HG02798 (cell line): ENCODE measurements around the gene FHL5.
"Not testable (repeated sequence)": the region's sequence is repeated elsewhere in the genome, so short reads cannot be mapped to it uniquely, and the experiment has no call there.

ENCODE experiments used
- ATAC-seq: cut with Tn5 transposase; IDR thresholded peaks from one replicate; pipeline ENCODE4 v1.9.1; 2021; ENCODE audit warnings: mild to moderate bottlenecking; ENCODE audit not compliant: unreplicated experiment, poor library complexity

The FHL5 gene

DNA sequence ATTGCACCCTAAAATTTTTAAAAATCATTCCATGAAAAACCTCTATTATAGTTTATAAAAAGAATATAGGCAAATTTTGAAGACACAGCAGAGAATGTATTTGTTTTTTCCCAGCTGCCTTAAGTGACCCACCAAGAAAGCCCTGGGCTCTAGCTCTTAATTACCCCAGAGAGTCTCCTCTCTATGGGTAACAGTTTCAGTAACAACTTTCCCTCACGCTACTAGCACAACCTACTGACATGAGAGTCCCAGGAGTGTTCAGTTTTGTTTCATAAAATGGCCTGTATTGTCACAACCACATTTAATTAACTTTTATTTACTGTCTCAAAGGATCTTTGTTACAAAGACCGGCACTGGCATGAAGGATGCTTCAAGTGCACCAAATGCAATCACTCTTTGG lies 41.5 kb downstream of the FHL5 start:
- ATAC-seq: no peak

DNA sequence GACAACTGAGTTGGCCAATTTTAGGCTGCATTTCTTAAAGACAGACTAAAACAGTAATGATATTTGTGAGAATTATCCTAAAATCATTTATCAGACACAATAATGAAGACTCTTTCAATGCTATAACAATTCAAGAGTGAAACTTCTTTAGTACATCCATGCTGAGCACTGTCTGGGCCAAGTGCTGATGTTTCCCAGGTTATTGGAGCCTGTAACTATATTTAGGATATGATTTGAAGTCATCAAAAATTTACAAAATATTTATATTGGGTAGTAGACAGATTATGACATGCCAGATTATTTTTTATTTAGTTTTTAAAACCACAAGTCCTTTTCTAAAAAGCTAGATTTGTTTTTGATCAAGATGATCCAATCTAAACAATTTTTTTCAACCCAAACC lies 45.1 kb downstream of the FHL5 start:
- no peak for ATAC-seq

DNA sequence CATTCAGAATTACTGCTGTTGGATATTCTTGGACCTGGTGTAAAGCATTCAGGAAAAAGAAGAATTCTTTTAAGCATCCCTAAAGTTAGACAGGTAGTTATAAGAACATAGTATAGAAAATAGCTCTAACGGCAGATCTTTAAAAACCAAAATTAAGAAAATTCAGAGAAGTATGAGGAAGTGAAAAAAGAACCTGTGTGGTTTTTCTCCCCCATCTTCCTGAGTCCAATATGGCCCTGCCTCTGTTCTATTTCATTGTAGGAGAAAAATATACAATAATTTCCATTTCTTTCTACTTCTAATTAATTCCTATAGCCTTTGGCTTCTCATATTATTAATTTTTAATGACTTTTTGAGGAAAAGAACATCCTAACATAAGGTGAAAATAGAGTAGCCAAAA lies 47.1 kb downstream of the FHL5 start:
- ATAC-seq: peak; percentile 50

DNA sequence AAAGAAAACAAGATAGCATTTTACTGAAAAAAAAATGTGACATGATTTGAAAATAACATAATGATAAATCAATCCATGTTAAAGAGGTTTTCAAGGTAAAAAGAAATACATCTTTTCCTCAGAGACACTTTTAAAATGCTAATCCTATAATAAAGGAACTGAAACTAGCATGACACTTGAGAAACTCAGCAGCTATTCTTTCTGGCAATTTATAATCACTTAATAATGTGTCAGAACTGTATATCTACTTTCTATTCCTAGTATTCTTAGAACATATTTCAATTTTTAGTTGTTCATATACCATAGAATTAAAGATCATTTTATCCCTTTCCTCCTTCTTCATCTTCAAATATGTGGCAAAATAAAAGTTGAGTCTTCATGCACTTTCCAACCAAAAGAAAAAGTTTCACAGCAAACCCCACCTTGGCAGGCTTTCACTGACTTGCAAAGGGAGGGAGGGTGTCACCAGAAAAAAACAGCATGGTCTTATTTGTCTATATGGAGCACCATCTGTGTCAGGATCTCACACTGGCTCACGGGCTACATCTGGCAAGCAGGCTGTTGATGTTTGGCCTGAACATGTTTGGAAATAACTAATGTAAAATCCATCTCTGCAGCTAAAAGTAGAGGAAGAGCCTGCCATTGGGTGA lies 48.5 kb downstream of the FHL5 start:
- peak; percentile 78 for ATAC-seq

DNA sequence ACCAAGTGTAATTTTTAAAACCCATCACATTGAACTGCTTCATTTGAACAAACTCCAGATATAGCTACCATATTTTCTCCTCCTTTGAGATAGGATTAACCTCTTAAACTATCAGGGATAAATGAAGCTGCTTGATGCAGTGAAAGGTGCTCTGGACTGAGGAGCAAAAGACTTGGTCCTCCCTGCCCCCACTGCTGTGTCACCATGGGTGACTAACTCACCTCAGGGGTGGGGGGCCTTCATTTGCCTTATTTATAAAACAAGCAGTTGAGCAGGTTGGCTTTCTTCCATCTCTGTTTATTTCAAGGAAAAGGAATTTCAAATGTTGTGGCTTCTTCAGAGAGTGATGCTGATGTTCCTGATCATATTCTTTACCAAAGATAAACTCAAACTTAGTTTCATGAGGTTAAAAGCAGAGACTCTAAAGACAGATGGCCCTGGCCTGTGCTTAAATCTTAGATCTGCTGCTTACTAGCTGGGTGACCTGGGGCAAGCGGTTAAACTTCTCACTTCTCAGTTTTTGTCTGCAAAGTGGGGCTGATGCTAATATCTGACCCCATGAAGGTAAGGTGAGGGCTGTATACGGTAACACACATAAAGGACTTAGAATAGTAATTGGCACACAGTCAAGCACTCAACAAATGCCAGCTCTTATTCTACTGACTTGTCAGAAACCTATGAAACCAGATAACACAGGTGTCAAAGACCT lies 50.5 kb downstream of the FHL5 start:
- peak; percentile 41 for ATAC-seq

DNA sequence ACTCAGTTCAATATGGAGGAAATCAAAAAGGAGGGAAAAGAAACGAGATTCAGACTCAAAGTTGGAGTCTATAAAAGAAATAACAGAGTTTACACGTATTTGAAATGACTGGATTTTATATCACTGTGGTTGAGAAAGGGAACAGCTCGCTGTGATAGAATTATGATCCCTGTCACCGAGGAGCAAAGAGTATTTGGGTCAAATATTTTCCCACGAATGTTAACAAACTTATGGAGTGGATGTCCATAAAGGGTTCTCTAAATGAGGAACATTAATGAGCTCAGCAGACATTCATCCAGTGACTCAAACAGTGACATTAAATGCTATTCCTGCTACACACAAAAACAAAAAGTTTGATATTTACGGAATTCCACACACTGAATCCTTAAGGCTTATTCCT lies 57.9 kb downstream of the FHL5 start:
- no peak for ATAC-seq

DNA sequence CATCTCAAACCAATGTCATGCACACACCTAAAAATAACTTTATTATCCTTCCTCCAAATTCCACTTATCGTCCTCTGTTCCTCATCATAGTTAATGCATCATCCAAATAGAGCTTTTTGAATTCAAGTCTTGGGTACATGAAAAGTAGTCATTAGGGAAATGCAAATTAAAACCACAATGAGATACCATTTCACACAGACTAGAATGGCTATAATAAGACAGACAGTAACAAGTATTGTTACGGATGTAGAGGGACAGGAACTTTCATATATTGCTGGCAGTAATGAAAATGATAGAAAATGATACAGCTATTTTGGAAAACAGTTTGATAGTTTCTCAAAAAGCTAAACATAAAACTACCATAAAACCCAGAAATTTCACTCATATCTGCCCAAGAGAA lies 59.1 kb downstream of the FHL5 start:
- no peak for ATAC-seq

DNA sequence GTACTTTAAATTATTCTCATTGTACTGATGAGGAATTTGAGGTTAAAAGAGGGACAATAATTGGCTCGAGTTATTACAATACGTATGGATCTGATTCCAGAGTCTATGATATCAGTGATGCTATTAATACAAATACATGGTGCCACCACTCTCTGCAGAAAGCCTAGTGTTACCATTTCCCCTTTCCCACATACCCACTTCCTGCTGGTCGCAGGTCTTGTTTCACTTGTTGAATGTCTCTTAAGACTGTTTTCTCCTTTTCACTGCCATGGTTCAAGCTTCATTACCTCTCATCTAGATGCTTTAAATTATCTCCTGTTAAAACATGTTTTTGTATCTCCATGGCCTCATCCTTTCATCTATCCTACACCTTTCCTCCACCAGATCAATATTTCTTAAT lies 62.0 kb downstream of the FHL5 start:
- no peak for ATAC-seq

DNA sequence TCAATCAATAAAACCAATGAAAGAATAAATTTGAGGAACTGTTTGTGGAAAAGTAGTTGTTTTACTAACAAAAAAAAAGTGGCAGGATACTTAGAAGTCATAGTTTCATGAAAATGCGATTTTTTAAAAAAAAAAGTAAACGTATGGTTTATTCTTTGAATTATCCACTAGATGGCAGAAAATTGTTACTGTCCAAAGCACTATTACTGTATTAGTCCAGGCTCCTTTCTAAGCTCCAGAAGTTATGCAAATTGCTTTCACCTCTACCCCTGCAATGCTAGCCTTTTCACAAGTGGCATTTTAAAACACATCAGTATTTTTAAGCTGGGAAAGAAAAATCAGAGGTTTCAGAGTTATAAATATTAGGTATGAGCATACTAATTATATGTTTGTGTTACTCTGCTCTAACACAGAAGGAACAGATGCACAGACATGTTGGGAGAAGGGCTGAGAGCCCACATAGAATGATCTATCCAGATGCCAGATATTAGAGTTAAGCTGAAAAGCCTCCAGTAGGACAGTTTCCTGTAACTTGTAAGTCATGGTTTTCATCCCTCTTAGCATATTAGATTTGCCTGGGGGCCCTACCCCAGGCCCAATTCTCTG lies 63.9 kb downstream of the FHL5 start:
- peak; percentile 93 for ATAC-seq

DNA sequence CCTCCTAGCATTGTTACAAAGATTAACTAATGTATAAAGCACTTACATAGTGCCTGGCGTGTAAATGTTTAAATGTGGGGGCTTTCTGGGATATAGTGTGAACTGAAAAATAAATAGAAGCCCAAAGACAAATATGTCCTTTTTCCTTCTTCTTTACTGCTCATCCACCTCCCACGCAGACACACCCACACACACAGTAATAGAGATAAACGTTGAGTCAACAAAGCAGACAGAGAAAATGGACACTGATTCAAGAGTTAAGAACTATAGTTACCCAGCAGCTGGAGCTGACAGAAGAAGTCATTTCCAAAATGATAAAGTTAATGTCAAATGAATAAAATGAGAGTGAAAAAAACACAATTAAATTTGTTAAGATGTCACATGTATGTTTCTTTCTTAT lies 68.3 kb downstream of the FHL5 start:
- no peak for ATAC-seq

DNA sequence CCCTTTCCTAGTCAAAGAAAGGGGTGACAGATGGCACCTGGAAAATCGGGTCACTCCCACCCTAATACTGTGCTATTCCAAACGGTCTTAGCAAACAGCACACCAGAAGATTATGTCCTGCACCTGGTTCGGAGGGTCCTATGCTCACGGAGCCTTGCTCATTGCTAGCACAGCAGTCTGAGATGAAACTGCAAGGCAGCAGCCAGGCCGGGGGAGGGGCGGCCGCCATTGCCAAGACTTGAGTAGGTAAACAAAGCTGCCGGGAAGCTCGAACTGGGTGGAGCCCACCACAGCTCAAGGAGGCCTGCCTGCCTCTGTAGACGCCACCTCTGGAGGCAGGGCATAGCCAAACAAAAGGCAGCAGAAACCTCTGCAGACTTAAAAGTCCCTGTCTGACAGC lies 75.1 kb downstream of the FHL5 start:
- not testable (repeated sequence) for ATAC-seq

DNA sequence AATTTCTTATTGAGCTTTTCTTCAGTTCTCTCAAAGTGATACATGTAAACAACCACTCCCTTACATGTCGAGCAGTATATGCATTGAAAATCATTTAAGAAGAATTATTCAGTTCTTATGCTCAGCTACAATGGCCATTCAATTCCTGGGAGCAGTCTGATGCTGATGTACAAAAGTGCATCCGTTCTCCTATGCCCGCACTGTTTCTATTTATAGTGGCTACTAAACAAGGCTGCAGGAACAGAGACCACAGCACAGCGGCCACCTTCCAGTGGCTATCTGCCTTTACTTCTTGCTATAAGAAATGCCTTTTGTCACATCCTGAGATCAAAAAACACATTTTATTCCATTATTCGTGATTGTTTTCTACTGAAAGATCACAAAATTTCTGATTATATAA lies 82.2 kb downstream of the FHL5 start:
- ATAC-seq: no peak

DNA sequence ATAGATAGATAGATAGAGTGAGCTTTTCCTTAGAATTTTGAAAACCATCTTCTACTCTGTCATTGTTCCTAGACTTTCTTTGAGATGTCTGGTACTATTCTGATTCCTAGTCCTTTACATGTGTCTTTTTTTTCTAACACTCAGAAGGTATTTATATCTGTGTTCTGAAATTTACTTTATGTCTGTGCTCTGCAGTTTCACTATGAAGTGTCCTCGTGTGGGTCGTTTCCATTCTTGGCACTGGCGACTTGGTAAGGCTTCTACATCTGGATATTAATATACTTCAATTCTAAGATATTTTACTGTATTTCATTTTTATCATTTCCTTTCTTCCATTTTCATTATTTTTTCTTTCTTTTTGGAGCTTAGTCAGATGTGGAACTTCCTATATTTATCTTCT lies 87.0 kb downstream of the FHL5 start:
- ATAC-seq: peak; percentile 55

DNA sequence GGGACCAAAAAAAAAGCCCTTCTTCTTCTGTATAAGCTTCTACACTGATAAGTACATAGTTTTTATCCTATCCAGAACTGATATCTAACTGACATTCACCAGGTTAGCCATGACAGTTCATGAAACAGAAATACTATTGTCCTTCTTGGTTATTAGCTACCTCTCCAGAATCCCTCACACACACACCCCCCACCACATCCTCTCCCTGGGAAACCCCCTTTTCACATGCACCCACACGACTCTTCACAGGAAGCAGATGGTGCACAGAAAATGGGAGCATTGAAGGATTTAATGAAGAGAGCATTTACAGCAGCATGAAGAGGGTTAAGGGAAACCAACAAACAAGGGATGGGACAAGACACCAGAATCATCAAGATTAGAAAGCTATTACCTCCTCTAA lies 88.9 kb downstream of the FHL5 start:
- ATAC-seq: peak; percentile 35

DNA sequence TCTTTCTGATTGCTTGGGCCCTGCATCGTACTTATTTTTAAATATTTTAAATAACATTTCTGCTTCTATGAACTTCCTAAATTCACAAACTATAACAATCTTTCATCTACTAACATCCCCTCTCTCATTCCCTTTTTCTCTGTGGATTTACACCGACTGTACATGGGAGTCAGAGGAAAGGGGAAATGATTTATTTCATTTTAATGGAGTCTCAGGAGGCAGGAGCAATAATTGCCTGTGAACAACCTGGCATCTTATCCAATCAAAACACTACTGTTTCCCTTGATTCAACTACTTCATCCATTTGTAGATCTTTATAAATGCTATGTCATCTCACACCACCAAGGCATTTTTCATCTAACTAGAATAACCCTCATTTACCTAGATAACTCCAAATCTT lies 89.6 kb downstream of the FHL5 start:
- no peak for ATAC-seq

DNA sequence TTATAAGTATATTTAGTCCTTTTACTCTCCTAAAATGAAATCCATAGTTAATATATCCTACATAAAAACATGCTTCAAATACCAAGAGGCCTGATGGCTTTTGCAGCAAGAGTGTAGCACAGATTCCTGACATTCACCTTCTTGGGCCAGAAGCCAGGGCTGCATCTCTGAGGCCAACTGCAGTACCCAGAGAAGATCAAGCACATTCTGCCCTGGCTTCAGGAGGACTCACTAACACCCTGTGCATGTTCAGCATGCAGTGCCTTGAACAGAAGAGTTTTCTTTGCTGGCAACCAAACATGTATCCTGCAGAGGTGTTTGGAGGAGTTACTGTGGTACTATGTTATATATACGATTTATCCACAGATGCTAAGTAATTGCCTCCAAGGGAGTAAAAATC lies 90.3 kb downstream of the FHL5 start:
- no peak for ATAC-seq

DNA sequence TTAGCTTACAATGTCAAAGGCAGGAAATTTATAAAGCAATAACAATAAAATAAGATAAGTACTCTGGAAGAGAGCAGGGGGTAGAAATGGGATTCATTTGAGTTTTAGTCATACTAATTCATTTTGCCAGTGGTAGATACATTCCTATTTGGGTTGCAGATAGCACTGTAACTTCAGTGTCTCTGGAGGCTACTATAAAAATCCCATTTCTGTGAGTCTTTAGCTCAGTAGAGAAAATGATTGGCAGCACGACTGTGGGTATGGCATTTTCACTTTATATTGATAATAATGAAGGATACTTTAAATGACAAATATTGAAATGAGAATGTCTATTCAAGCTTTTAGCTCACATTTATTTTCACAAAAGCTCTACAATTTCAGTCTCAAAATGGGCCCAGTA lies 93.6 kb downstream of the FHL5 start:
- no peak for ATAC-seq

DNA sequence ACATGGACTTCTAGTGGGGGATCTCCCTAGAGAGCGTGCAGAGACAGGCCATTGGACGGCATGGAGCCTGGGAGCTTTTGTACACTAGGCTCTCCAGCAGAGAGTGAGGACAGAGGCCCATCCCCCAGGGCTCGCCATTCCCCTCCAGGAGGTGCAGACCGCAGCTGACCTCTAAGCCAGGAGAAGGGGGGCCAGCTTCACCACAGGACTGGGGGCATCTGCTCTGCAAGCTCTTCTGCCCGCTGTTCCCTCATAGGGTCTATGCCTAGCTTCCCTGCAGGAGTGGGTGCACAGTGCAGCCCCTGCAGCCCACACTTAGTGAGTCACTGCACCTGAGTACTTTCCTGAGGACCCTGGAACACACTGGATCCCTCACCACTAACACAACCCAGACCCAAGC lies 94.4 kb downstream of the FHL5 start:
- no peak for ATAC-seq

DNA sequence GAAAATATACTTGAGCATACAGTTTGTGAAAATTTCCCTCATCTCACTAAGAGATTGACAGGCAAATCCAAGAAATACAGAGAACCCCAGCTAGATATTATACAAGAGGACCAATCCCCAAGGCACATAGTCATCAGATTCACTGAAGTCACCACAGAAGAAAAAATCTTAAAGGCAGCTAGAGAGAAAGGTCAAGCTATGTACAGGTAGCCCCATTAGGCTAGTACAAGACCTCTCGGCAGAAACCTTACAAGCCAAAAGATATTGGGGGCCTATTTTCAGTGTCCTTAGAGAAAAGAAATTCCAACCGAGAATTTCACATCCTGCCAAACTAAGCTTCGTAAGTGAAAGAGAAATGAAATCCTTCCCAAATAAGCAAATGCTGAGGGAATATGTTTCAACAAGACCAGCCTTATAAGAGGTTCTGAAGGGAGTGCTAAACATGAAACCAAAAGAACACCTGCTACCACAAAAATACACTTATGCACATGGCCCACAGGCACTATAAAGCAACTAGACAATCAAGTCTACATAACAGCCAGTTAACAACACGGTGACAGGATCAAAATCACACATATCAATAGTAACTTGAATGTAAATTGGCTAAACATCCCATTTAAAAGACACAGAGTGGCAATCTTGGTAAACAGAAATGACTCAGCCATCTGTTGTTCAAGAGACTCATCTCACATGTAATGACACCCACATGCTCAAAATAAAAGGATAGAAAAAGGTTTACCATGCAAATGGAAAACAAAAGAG lies 96.3 kb downstream of the FHL5 start:
- ATAC-seq: peak; percentile 63
